Measurements from ENCODE around the gene ELP2. TPM values are rescaled to one million over a fixed set of nuclear protein-coding genes. Genes with fewer than 3 reads are reported as not detected.

Gene ELP2
- total RNA-seq, 2 experiments from 2014 or later = 40.3 to 50.5 TPM

- CTCF ChIA-PET (ENCODE audit: unreplicated experiment) = no interaction called here
- DNase-seq (ENCODE audit: low spot score) = no peak
- POLR2A ChIA-PET = no interaction called here
Measured at GRCh38 chr18:36195427-36196122, 65.9 kb downstream of the ELP2 start.

GRCh38 chr18:36196238-36196995, 66.7 kb downstream of the ELP2 start:
- no peak overlapping the region for H3K27ac ChIP-seq (ENCODE audit: low read depth, low read length, poor library complexity, severe bottlenecking)
- ChIA-PET CTCF (ENCODE audit: unreplicated experiment) (no interaction called here), POLR2A (no interaction called here)
- no peaks in the 10 kb centered on the region for H3K79me2 ChIP-seq (ENCODE audit: insufficient read depth, low read depth, low read length)
- no peak for DNase-seq (ENCODE audit: low spot score)
- intact Hi-C loops (cut with micrococcal nuclease; ENCODE audit: unreplicated experiment) = no loop called here
- H3K36me3 ChIP-seq (ENCODE audit: insufficient read depth, low read length) = no peaks in the 10 kb centered on the region
- no peak overlapping the region for H2AFZ ChIP-seq (ENCODE audit: low read length)
- H4K20me1 ChIP-seq (ENCODE audit: insufficient read depth, low read length) = no peaks in the 10 kb centered on the region
- BruUV-seq (replicated peaks) = no TSS peak
- TF ChIP-seq EZH2phosphoT487 (IDR thresholded peaks at IDR 0.05; ENCODE audit: borderline replicate concordance, low read depth, low read length) = no peak
- no peak for TF ChIP-seq CTCF (conservative IDR thresholded peaks at IDR 0.05; ENCODE audit: low read length)
- no peaks in the 10 kb centered on the region for H3K9me2 ChIP-seq (ENCODE audit: insufficient read depth, low read length)
- no peak overlapping the region for H3K4me2 ChIP-seq (ENCODE audit: low read length)
- no peak overlapping the region for H3K4me3 ChIP-seq (ENCODE audit: low read depth, low read length, poor library complexity, severe bottlenecking)
- no peaks in the 10 kb centered on the region for H3K9me3 ChIP-seq (ENCODE audit: low read length)
- no peaks in the 10 kb centered on the region for H3K4me1 ChIP-seq (ENCODE audit: insufficient read depth, low read length, poor library complexity, severe bottlenecking)

More at GRCh38 chr18:36195427-36196122, 65.9 kb downstream of the ELP2 start:
- BruUV-seq (replicated peaks) = no TSS peak
- no peak overlapping the region for H2AFZ ChIP-seq (ENCODE audit: low read length)
- no peaks in the 10 kb centered on the region for H3K36me3 ChIP-seq (ENCODE audit: insufficient read depth, low read length)
- H3K27ac ChIP-seq (ENCODE audit: low read depth, low read length, poor library complexity, severe bottlenecking) = no peak overlapping the region
- H3K79me2 ChIP-seq (ENCODE audit: insufficient read depth, low read depth, low read length) = no peaks in the 10 kb centered on the region
- no peak overlapping the region for H3K4me3 ChIP-seq (ENCODE audit: low read depth, low read length, poor library complexity, severe bottlenecking)
- intact Hi-C loops (cut with micrococcal nuclease; ENCODE audit: unreplicated experiment) = no loop called here
- H3K9me2 ChIP-seq (ENCODE audit: insufficient read depth, low read length) = no peaks in the 10 kb centered on the region
- no peak overlapping the region for H3K4me2 ChIP-seq (ENCODE audit: low read length)
- TF ChIP-seq CTCF (conservative IDR thresholded peaks at IDR 0.05; ENCODE audit: low read length) (no peak), EZH2phosphoT487 (IDR thresholded peaks at IDR 0.05; ENCODE audit: borderline replicate concordance, low read depth, low read length) (no peak)
- H3K9me3 ChIP-seq (ENCODE audit: low read length) = no peaks in the 10 kb centered on the region
- no peaks in the 10 kb centered on the region for H3K4me1 ChIP-seq (ENCODE audit: insufficient read depth, low read length, poor library complexity, severe bottlenecking)
- no peaks in the 10 kb centered on the region for H4K20me1 ChIP-seq (ENCODE audit: insufficient read depth, low read length)

Data from OCI-LY7 (cell line).